ENCODE results near the gene CPSF2. TPM values are rescaled to one million over a fixed set of nuclear protein-coding genes. Genes with fewer than 3 reads are reported as not detected.
"Not testable (repeated sequence)": the region's sequence is repeated elsewhere in the genome, so short reads cannot be mapped to it uniquely, and the experiment has no call there.

The CPSF2 gene
- total RNA-seq, 1 donor from 2014 or later = 58.6 TPM

DNA sequence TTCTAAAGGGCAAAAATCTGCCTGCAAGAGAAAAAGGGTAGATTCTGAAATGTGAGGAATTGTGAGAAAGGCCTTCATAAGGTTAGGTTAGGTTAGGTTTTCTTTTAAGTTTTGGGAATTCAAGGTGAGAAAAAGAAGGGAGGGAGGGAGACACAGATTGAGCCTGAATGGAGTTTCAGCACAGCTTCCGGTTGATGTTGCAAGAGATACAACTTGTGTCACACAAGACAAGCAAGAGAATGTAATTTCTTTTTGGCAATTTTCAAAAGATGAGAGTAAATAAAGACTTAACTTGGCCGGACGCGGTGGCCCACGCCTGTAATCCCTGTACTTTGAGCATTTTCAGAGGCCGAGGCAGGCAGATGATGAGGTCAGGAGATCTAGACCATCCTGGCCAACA lies 63.8 kb downstream of the CPSF2 start:
- ATAC-seq (no peak), DNase-seq (no peak)
- no peaks in the 10 kb centered on the region for H3K36me3 ChIP-seq
- TF ChIP-seq, protein P1, sequence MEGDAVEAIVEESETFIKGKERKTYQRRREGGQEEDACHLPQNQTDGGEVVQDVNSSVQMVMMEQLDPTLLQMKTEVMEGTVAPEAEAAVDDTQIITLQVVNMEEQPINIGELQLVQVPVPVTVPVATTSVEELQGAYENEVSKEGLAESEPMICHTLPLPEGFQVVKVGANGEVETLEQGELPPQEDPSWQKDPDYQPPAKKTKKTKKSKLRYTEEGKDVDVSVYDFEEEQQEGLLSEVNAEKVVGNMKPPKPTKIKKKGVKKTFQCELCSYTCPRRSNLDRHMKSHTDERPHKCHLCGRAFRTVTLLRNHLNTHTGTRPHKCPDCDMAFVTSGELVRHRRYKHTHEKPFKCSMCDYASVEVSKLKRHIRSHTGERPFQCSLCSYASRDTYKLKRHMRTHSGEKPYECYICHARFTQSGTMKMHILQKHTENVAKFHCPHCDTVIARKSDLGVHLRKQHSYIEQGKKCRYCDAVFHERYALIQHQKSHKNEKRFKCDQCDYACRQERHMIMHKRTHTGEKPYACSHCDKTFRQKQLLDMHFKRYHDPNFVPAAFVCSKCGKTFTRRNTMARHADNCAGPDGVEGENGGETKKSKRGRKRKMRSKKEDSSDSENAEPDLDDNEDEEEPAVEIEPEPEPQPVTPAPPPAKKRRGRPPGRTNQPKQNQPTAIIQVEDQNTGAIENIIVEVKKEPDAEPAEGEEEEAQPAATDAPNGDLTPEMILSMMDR (IDR thresholded peaks at IDR 0.05) = no peak
- intact Hi-C loops (cut with DNase I) = no loop called here
- H3K4me1 ChIP-seq = no peaks in the 10 kb centered on the region
- H3K27ac ChIP-seq = no peak overlapping the region
- H3K9me3 ChIP-seq = no peaks in the 10 kb centered on the region
- H3K4me3 ChIP-seq = no peak overlapping the region
- no peaks in the 10 kb centered on the region for H3K27me3 ChIP-seq

DNA sequence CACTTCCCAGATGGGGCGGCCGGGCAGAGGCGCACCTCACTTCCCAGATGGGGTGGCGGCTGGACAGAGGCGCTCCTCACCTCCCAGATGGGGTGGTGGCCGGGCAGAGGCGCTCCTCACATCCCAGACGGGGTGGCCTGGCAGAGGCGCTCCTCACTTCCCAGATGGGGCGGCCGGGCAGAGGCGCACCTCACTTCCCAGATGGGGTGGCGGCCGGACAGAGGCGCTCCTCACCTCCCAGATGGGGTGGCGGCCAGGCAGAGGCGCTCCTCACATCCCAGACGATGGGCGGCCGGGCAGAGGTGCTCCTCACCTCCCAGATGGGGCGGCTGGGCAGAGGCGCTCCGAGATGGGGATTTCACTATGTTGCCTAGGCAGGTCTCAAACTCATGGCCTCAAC lies 65.8 kb downstream of the CPSF2 start:
- H3K36me3 ChIP-seq; H3K4me1 ChIP-seq; DNase-seq; intact Hi-C loops (cut with DNase I); ATAC-seq; H3K9me3 ChIP-seq; H3K27me3 ChIP-seq; H3K27ac ChIP-seq; H3K4me3 ChIP-seq: not testable (repeated sequence)

DNA sequence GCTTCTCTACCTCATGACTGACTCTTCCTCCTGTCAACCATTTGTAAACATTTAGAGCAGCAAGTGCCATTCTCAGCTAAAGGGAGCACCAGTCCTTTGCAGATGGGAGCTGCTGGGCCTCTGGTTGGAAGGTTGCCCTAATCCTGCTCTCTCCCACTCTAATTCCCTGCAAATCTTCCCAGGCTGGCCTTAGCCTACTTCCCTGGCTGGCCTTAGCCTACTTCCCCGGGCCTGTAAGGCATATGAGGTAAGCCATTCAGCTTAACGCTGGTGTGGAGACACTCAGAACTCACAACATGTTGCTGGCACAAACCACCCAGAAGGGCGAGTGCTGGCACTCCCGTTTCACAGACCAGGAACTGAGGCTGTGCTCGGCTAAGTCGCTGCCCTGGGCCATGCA lies 69.0 kb downstream of the CPSF2 start:
- ATAC-seq = no peak

DNA sequence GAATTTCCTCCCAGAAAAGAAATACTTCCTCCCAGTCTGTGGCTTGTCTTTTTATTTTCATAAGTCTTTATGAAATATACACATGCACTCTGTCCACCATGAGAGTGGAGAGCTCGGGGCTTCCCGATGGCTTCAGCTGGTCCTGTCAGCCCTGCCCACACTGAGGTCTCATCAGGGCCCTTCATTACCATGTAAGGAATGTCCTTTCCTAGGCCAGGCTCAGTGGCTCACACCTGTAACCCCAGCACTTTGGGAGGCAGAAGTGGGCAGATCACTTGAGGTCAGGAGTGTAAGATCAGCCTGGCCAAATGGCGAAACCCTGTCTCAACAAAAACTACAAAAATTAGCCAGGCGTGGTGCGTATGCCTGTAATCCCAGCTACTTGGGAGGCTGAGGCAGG lies 77.0 kb downstream of the CPSF2 start:
- Histone ChIP-seq H3K4me1 (no peaks in the 10 kb centered on the region), H3K27ac (no peak overlapping the region), H3K36me3 (no peaks in the 10 kb centered on the region), H3K27me3 (peaks cover 4% of the 10 kb centered on the region), H3K9me3 (no peaks in the 10 kb centered on the region), H3K4me3 (no peak overlapping the region)
- ATAC-seq = no peak
- TF ChIP-seq, protein P1 (IDR thresholded peaks at IDR 0.05) = no peak
- DNase-seq = no peak
- intact Hi-C loops (cut with DNase I) = no loop called here

More for the DNA sequence above, 69.0 kb downstream of the CPSF2 start:
- no peaks in the 10 kb centered on the region for H3K4me1 ChIP-seq
- H3K27ac ChIP-seq = no peak overlapping the region
- TF ChIP-seq, protein P1 (IDR thresholded peaks at IDR 0.05) = no peak
- intact Hi-C loops (cut with DNase I) = no loop called here
- DNase-seq = no peak
- H3K36me3 ChIP-seq = no peaks in the 10 kb centered on the region
- no peak overlapping the region for H3K4me3 ChIP-seq
- H3K9me3 ChIP-seq = no peaks in the 10 kb centered on the region
- H3K27me3 ChIP-seq = no peaks in the 10 kb centered on the region

DNA sequence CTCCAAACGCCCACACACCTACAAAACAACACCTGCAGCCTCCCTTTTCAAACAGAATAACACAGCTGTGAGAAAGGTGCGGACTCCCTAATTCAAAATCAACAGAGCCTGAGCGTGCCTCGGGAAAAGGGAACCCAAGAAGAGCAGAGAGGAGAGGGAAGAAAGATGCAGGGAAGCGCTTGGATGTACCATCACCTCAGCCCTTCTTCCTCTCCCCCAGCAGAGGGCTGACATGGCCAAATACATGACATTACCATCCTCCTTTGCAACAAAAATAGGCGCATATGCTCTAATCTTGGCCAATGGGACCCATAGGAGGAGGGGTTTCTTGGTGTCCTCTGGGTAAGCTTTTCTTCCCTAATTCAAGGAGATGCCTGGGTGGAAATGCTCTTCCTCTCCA lies 78.0 kb downstream of the CPSF2 start:
- H3K27me3 ChIP-seq = peaks cover 4% of the 10 kb centered on the region
- no peak for ATAC-seq
- no peaks in the 10 kb centered on the region for H3K36me3 ChIP-seq
- DNase-seq = no peak
- no peak overlapping the region for H3K4me3 ChIP-seq
- no peaks in the 10 kb centered on the region for H3K9me3 ChIP-seq
- H3K27ac ChIP-seq = no peak overlapping the region
- H3K4me1 ChIP-seq = no peaks in the 10 kb centered on the region
- intact Hi-C loops (cut with DNase I) = no loop called here
- TF ChIP-seq, protein P1 (IDR thresholded peaks at IDR 0.05) = no peak

DNA sequence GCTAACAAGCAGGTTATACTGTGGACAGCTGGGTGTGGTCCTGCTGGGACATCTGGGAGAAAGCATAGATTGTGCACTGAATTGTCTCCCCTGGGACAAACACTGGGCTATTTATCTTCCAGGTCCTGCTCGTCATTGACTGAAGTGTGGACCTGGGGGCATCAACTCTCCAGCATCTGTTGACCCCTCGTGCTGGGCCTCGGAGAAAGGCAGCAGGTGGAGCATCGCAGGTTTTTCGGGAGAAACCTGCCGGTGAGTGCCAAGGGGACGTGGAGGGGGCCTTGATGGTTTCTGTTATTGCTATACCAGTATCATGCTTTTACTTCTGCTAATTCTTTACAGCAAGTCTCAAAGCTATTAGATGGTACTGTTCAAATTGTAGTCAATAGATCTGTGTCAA lies 81.3 kb downstream of the CPSF2 start:
- Histone ChIP-seq H3K4me3 (no peak overlapping the region), H3K9me3 (no peaks in the 10 kb centered on the region), H3K4me1 (no peaks in the 10 kb centered on the region), H3K27ac (no peak overlapping the region), H3K36me3 (no peaks in the 10 kb centered on the region), H3K27me3 (peaks cover 4% of the 10 kb centered on the region)
- TF ChIP-seq, protein P1 (IDR thresholded peaks at IDR 0.05) = no peak
- ATAC-seq (no peak), DNase-seq (no peak)
- intact Hi-C loops (cut with DNase I) = no loop called here

Data from upper lobe of right lung (tissue), 1 donor.